NB4 (cell line): ENCODE results near the gene CEP131.

Experiments used
- DNase-seq: peaks from one replicate; pipeline ENCODE4 v3.0.0; 2010; ENCODE audit warnings: low read depth
- H3K4me3 ChIP-seq: one replicate; pipeline ENCODE4 v1.5.1; 2011; ENCODE audit warnings: mild to moderate bottlenecking, low read depth, low read length, moderate library complexity
- MYC ChIP-seq: IDR thresholded peaks from 2 replicates; pipeline ENCODE4 v1.6.1; 2011; ENCODE audit warnings: low read depth, low read length
- POLR2A ChIP-seq: IDR thresholded peaks from 2 replicates; pipeline ENCODE4 v1.6.1; 2011; ENCODE audit warnings: mild to moderate bottlenecking; ENCODE audit not compliant: insufficient read length; ENCODE audit errors: extremely low read depth
- TF ChIP-seq, protein P1 (sequence below): IDR thresholded peaks from 2 replicates; pipeline ENCODE4 v1.6.1; 2011; ENCODE audit warnings: low read depth, low read length
- TF ChIP-seq, protein P2 (sequence below): IDR thresholded peaks from one replicate; pipeline ENCODE4 v1.5.1; 2012; ENCODE audit warnings: low read depth, low read length

CEP131 gene

DNA sequence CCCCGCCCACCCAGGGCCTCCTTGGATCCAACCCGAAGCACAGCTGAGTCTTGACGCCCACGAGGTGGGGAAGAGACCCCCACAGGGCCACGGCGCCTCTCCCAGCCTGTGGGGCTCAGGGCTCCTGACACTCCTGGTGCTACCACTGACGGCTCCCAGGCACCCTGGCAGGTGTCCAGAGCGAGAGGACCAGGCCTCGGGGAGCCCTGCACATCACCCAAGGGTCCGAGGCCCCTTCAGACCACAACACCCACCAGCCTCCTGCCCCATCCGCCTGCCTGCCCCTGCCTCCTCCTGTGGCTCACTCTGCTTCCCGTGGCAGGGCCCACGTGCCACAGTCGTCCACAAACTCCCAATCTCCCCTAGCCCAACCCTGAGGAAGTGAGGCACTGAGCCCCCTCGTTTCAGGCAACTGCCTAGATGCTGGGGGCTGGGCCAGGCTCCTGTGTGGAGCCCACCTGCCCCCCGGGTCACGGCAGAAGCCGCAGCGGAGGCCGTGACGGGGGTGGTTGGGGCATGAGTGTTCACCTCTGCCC lies 28.5 kb downstream of the CEP131 start:
- TF ChIP-seq, protein P1, sequence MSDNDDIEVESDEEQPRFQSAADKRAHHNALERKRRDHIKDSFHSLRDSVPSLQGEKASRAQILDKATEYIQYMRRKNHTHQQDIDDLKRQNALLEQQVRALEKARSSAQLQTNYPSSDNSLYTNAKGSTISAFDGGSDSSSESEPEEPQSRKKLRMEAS = no peak
- TF ChIP-seq POLR2A (no peak), MYC (no peak)
- no peak overlapping the region for H3K4me3 ChIP-seq
- no peak for DNase-seq

DNA sequence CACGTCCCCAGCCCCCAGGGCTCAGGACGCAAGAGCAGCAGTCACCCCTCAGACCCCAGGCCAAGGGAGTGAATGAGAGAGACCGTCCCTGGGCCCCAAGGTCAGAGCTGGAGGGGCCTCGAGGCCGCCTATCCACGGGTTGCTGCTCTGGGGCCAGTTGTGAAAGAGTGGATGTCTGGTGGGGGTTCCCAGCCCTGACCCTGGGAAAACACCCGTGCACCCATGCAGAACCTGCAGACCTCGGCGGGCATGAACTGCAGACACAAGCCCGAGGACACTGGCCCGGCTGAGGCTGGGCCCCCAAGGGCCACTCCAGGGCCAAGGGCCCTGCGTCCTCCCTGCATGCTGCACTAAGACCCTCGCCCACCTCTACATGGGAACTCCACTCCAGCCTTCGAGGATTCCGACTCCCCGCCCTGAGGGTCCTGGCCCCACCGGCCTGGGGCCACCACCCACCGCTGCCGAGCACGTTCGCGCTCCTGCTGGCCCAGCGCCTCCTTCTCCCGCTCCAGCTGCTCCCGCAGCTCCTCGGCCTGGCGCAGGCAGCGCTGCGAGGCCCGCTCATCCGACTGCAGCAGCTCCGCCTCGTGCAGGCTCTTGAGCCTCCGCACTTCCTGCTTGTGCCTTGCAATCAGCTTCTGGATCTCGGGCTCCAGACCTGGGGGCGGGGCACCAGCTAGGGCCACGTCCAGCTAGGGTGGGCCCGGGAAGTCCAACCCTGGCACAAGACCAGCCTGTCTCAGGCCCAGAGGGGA lies 29.1 kb downstream of the CEP131 start:
- no peak for TF ChIP-seq POLR2A
- TF ChIP-seq, protein P1 = no peak
- TF ChIP-seq, protein P2, sequence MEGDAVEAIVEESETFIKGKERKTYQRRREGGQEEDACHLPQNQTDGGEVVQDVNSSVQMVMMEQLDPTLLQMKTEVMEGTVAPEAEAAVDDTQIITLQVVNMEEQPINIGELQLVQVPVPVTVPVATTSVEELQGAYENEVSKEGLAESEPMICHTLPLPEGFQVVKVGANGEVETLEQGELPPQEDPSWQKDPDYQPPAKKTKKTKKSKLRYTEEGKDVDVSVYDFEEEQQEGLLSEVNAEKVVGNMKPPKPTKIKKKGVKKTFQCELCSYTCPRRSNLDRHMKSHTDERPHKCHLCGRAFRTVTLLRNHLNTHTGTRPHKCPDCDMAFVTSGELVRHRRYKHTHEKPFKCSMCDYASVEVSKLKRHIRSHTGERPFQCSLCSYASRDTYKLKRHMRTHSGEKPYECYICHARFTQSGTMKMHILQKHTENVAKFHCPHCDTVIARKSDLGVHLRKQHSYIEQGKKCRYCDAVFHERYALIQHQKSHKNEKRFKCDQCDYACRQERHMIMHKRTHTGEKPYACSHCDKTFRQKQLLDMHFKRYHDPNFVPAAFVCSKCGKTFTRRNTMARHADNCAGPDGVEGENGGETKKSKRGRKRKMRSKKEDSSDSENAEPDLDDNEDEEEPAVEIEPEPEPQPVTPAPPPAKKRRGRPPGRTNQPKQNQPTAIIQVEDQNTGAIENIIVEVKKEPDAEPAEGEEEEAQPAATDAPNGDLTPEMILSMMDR = no peak
- no peak overlapping the region for H3K4me3 ChIP-seq
- DNase-seq = no peak

DNA sequence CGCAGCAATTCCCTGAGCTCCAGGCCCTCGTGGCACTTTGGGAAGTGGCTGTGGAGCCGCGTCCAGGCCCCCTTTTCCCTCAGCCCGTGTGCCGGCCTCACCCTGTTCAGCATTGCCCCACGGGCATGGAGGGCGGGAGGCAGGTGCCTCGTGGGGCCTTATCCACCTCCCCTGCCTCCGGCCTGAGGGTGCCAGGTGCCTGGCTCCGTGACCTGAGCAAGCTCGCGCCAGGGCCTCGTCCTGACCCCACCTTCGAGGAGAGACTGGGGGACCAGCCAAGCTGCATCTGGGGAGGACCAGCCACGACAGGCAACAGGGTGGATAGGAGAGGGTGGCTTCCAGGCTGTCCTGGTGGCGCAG lies 29.7 kb downstream of the CEP131 start:
- DNase-seq = no peak
- H3K4me3 ChIP-seq = no peak overlapping the region
- TF ChIP-seq POLR2A (no peak), MYC (no peak)
- TF ChIP-seq, protein P2 = no peak
- TF ChIP-seq, protein P1 = no peak

DNA sequence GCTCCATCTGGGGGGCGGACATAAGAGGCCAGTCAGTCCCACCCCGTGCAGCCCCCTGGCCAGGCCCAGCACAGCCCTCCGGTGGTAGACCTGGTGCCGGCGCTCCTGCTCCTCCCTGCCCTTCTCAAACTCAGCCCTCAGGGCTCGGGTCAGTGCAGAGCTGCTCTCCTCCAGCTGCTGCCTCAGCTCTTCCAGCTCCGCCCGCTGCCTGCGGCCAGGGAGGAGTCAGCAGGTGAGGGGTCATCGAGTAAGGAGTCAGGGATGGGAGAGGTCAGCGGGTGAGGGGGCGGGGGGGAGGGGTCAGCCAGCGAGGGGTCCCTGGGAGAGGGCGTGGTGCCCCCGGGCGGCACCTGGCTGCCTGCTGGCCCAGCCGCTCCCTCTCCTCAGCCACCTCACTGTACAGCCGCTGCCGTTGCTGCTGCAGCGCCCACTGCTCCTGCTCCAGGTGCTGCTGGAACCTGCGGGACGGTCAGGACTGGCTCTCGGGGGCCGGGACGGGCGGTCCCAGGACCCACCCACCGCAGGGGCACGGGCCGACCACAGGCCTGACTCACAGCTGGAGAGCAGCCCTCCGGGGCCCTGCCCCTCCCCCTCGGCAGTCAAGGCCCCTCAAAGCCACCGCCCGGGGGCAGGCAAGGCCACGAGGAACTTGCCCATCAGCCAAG lies 30.2 kb downstream of the CEP131 start:
- TF ChIP-seq POLR2A (no peak), MYC (no peak)
- TF ChIP-seq, protein P1 = no peak
- TF ChIP-seq, protein P2 = no peak
- no peak overlapping the region for H3K4me3 ChIP-seq

DNA sequence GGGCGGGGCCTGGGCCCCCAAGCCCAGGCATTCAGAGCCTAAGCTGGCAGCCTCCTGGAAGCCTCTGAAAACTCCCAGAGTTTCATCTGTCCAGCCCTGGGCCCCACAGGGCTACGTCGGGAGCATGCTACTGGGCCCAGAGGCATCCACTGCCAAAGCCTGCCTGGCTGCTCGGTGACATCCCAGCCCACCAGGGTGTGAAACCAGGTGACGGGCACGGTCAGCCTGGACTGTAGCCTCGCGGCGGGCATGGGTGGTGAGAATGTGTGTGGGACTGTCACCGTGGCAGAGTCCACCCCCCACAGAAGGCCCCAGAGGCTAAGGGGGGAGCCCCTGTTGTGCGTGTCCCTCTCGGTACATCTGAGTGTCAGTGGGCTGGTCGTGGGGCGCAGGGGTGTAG lies 31.1 kb downstream of the CEP131 start:
- TF ChIP-seq POLR2A = no peak
- TF ChIP-seq, protein P2 = no peak
- TF ChIP-seq, protein P1 = no peak
- no peak for TF ChIP-seq MYC
- no peak overlapping the region for H3K4me3 ChIP-seq
- DNase-seq = no peak

More for the DNA sequence above, 30.2 kb downstream of the CEP131 start:
- DNase-seq = no peak

DNA sequence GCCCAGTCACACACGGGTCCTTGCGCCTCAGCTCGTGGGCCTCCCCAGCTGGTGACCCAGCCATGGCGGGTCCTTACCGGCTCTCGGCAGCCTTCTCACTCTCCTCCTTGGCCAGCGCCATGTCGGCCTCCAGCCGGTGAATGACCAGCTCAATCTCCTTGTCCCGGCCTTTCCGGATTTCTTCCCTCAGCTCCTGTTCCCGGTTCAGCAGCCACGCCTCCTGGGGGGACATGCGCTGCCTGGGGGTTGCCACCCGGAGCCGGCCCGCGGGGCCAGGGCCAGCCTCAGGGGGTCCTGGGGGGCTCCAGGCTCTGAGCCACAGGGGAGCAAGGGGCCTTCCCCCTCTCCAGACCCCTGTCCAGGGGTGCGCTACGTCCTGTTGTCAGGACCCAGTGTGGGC lies 31.6 kb downstream of the CEP131 start:
- DNase-seq = no peak
- TF ChIP-seq MYC (no peak), POLR2A (no peak)
- TF ChIP-seq, protein P2 = no peak
- TF ChIP-seq, protein P1 = no peak
- no peak overlapping the region for H3K4me3 ChIP-seq
